22Rv1 (cell line): Measurements from ENCODE around the gene MRFAP1.

Experiments
- H3K27ac ChIP-seq: fragments of 450-650 bp; 2 replicates; pipeline ENCODE4 v1.5.1; 2017
- ZFX ChIP-seq: fragments of 450-650 bp; IDR thresholded peaks from 2 replicates; pipeline ENCODE4 v1.6.1; 2017; ENCODE audit warnings: antibody characterized with exemption, borderline replicate concordance
- TF ChIP-seq, protein P1 (sequence below): fragments of 450-650 bp; IDR thresholded peaks from 2 replicates; pipeline ENCODE4 v1.5.1; 2017; ENCODE audit warnings: mild to moderate bottlenecking

Gene MRFAP1

GRCh38 chr4:6603128-6603527 is 37.4 kb upstream of the MRFAP1 start:
- TF ChIP-seq ZFX: no peak
- TF ChIP-seq, protein P1, sequence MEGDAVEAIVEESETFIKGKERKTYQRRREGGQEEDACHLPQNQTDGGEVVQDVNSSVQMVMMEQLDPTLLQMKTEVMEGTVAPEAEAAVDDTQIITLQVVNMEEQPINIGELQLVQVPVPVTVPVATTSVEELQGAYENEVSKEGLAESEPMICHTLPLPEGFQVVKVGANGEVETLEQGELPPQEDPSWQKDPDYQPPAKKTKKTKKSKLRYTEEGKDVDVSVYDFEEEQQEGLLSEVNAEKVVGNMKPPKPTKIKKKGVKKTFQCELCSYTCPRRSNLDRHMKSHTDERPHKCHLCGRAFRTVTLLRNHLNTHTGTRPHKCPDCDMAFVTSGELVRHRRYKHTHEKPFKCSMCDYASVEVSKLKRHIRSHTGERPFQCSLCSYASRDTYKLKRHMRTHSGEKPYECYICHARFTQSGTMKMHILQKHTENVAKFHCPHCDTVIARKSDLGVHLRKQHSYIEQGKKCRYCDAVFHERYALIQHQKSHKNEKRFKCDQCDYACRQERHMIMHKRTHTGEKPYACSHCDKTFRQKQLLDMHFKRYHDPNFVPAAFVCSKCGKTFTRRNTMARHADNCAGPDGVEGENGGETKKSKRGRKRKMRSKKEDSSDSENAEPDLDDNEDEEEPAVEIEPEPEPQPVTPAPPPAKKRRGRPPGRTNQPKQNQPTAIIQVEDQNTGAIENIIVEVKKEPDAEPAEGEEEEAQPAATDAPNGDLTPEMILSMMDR: no peak
- H3K27ac ChIP-seq: no peak overlapping the region

DNA sequence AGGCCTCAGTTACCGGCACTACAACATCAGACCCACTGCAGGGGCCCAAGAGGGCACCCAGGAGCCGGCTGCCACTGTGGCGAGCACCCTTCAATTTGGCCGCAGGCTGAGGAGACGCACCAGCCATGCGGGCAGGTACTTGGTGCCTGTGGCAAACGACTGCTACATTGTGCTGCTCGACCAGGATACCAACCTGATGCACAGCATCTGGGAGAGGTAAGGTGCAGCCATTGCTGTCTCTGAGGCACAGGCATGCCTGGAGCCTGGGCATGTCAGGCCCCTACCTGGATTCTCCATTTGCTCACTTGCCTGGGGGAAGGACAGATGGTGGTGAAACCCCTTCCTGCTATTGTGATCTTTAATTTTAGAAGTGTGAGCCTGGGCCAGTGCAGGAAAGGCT is 35.4 kb upstream of the MRFAP1 start:
- TF ChIP-seq ZFX: no peak
- TF ChIP-seq, protein P1: no peak
- H3K27ac ChIP-seq: no peak overlapping the region

DNA sequence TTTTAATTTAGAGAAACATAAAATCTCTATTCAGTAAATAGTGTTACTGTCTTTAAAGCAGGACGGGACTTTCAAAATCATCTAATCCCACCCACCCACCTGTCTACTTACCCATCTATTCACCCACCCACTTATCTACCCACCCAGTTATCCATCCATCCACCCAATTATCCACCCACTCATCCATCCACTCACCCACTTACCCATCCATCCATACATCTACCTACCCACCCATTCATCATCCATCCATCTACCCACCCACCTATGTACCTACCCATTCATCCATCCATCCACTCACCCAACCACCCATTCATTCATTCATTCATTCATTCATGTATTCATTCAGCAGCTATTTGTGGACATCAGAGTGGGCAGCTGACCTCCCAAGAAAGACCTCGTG is 34.9 kb upstream of the MRFAP1 start:
- no peak overlapping the region for H3K27ac ChIP-seq
- TF ChIP-seq, protein P1: no peak
- no peak for TF ChIP-seq ZFX

DNA sequence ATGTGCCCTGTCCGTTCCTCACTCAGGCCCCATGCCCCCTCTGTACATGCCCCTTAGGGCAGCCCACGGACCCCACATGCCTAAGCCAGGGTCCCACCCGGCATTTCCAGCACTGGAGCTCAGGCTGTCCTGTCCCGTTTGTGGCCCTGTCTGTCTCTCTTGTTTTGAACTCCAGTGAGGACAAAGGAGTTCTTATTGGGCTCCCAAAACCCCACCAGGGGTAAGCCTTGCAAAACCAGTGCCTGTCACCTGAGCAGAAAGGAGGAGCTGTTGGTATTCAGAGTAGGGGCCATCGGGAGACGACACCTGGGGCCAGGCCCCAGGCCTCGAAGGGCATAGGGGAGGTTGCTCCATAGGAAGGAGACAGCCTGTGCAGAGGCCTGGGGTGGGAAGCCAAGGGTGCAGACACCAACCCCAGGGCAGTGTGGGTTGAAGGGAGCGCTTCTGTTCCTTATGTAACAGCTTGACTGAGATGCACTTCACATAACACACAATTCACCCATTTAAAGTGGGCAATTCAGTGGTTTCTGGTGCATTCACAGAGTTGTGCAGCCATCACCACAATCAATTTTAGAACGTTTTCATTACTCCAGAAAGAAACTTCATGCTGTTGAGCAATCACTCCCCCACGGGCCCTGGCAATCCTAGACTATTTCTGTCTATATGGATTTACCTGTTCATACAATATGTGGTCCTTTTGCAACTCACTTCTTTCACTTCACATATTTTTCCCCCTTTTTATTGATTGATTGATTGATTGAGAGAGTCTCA is 33.8 kb upstream of the MRFAP1 start:
- TF ChIP-seq, protein P1: no peak
- no peak for TF ChIP-seq ZFX
- no peak overlapping the region for H3K27ac ChIP-seq

- TF ChIP-seq ZFX: no peak
- TF ChIP-seq, protein P1: no peak
- no peak overlapping the region for H3K27ac ChIP-seq
Observed at GRCh38 chr4:6607368-6608055, 33.0 kb upstream of the MRFAP1 start.

GRCh38 chr4:6608758-6609414 is 31.6 kb upstream of the MRFAP1 start:
- H3K27ac ChIP-seq: no peak overlapping the region
- TF ChIP-seq, protein P1: no peak
- no peak for TF ChIP-seq ZFX
